Hindlimb muscle (tissue), 1 donor: ENCODE data around the gene RIPPLY3. TPM values are rescaled to one million over a fixed set of nuclear protein-coding genes. Genes with fewer than 3 reads are reported as not detected.

ENCODE experiments used
- DNase-seq: peaks from one replicate; pipeline ENCODE4 v3.0.0-alpha.2; 2013
- polyA plus RNA-seq: library from polyadenylated mRNA; unstranded; fragments of 120-200 nt; gene quantifications from one replicate; pipeline ENCODE4 v1.2.1, GENCODE V29; 2013; ENCODE audit not compliant: insufficient read length

RIPPLY3 gene, protein sequence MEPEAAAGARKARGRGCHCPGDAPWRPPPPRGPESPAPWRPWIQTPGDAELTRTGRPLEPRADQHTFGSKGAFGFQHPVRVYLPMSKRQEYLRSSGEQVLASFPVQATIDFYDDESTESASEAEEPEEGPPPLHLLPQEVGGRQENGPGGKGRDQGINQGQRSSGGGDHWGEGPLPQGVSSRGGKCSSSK
- 0.17 TPM for polyA plus RNA-seq

DNA sequence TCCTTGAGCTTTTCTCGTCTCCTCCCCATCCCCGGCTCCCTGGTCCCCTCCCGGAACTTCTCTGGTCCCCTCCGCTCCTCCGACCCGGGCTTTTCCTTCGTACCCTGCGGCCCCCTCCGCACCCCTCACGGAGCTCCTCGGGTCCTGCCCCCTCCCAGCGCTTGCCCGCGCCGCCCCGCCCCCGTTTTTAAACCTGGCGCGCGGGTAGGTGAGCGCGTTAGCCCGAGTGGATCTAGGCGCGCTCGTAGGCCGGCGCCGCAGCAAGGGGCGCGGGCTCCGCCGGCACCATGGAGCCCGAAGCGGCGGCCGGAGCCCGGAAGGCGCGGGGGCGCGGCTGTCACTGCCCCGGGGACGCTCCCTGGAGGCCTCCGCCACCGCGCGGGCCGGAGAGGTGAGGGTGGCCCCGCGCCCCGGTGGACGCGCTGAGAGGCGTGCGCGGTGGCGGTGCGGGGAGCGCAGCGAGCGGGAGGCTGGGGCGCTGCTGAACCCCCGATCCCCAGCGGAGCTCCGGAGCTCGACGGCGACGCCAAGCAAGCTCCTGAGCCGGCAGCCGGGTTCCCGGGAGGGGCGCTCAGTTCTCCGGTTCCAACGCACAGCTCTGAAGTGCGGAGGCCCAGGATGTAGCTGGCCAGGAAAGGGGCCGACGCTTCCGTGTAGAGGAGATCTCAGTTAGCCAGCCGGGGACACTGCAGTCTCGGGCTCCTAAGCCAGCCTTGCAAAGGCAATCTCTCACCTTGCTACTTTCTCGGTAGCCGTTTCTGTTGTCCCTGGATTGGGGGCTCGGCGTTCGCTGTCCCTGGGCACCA lies at the start of gene RIPPLY3:
Gene RIPPLY3 (plus strand): TSS at position 217 of the 806 bp plus-strand sequence. CDS start 71 bp downstream, at position 288.
- DNase-seq = no peak

DNA sequence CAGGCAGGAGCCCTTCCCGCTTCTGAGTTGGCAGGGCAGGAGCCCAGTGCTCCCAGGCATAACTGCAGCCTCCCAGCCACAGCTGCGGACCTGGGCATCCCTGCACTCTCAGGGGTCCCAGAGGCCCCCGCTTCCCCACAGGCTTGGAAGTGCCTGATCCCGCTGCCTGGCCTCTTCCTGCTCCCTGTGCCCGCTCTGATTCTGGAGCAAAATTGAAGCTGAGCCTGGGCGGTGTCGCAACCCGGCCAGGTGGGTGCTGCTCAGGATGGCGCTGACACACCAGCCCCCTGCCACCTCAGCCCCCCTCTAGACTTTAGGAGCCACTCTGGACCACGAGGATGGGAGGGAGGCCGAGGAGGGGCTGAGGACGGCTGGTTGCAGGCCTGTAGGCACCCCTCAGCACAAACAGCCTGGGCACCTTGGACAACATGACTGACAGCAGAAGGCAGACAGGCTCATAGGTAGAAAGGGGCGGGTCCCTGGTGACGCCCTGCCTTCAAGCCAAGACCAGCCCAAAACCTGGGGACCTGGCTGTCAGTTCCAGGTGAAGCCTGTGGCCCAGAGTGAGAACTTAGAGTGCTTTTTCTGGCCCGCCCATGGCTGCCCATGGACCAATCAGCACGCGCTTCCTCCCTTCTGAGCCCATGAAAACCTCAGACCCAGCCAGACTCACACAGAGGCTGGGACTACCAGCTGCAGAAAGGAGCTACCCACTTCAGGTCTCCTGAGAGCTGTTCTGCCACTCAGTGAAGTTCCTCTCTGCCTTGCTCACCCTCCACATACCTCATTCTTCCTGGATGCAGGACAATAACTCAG lies 47.3 kb upstream of the RIPPLY3 start:
- DNase-seq = no peak

DNA sequence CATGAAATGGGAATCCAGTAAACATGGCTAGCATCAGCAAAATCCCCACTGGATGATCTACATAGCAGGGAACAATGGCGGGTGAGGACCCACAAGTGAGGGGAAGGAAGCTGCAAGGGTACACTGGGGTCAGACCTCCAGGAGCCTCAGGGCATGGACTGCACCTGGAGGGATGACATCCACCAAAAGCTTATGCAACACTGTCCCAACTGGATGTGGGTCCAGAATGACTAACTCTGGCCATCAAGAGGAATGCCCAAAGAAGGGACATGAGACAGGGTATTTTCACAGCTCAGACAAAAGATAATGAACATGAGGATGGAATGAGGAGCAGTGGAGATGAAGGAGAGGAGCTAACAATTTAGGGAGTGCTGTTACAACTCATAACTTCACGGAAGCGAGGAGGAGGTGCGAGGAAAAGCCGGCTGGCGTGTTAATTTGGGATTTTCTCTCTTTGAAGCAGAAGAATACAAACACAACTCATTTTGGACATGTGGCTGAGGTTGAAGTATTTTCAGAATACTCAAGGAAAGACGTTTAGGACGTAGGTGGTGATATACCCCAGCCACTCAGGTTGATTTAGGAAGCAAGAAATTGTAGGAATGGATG lies 45.7 kb upstream of the RIPPLY3 start:
- no peak for DNase-seq

DNA sequence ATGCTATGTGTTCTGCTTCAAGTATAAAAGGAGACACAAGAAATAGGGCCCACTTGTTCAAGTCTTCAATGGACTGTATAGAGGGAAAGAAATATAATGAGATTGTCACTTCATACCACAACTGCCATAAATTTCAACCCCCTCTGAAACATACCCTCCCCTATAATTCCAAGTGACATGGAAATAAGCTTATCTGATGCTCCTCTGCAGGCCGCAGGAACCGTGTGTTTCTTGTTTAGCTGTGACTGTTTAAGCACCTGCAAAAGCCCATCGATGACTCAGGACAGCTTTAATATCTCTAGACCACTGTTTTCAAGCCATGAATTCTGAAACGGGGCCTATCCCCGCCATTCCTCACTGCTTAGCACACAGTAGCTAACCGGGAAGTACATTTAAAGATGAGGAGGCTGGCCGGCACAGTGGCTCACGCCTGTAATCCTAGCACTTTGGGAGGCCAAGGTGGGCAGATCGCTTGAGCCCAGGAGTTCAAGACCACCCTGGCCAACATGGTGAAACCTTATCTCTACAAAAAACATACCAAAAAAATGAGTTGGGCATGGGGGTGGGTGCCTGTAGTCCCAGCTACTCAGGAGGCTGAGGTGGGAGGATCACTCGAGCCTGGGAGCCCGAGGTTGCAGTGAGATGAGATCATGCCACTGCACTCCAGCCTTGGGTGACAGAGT lies 44.3 kb upstream of the RIPPLY3 start:
- DNase-seq = no peak

DNA sequence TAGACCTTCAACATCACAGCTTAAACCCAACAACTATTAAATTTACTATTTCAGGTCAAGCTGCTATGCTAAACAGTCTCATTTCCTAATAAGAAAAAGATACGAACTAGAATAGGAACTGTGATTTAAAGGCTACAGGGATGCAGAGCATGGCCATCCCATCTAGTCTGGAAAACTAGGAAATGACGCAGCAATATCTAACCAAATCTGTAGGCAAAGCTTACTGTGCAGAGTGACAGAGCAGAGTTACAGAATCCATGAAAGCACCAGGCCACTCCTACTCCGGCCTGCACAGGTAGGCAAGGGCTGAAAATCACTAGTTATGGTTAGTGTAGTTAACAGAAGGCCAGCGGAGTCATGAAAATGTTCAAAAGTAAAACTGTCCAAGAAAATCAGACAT lies 42.1 kb upstream of the RIPPLY3 start:
- DNase-seq = no peak

DNA sequence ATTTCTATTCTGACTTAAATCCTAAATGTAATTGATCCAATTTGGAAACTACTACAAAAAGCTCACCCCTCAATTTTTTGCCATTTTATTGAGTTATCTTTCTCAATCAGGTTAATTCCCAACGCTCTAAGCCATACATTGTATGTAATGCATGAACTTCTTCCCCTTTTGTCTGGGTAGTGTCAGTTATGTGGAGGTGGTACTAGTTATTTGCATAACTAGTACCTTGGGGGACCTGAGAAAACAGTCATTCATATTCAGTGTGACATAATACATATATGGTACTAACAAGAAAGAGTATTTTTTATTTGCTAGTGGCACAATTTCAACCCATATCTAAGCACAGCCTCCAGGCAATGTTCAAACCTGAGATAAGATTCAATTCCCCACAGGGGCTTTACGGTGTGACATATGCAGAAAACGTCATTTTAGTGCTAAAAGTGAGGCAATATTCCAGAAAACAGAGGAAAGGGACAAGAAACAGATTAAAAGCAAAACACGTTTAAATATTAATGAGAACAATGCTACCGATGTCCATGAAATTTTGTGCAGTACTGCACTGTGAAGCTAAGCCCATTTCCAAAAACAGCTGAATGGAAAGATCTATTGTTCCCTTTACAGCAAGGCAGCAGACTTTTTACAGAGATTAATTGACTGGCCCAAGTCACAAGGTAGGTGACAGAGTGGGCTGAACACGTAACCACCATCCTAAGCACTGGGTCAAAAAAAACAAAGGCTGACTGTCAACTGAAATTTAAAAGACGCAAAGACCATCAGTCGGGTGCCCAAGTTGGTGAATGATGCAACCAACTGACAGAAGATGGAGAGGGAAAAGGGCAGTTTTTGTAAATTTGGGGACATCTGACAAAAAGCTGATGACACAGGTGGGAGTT lies 41.4 kb upstream of the RIPPLY3 start:
- DNase-seq = no peak

DNA sequence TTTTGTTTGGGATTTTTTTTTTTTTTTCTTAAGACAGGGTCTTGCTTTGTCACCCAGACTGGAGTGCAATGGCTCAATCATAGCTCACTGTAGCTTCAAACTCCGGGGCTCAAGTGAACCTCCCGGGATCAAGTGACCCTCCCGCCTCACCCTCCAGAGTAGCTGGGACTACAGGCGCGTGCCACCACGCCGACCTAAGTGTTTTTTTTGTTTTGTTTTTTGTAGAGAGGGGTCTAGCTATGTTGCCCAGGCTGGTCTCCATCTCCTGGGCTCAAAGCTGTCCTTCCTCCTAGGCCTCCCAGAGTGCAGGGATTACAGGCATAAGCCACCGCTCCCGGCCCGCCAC lies 40.8 kb upstream of the RIPPLY3 start:
- no peak for DNase-seq

DNA sequence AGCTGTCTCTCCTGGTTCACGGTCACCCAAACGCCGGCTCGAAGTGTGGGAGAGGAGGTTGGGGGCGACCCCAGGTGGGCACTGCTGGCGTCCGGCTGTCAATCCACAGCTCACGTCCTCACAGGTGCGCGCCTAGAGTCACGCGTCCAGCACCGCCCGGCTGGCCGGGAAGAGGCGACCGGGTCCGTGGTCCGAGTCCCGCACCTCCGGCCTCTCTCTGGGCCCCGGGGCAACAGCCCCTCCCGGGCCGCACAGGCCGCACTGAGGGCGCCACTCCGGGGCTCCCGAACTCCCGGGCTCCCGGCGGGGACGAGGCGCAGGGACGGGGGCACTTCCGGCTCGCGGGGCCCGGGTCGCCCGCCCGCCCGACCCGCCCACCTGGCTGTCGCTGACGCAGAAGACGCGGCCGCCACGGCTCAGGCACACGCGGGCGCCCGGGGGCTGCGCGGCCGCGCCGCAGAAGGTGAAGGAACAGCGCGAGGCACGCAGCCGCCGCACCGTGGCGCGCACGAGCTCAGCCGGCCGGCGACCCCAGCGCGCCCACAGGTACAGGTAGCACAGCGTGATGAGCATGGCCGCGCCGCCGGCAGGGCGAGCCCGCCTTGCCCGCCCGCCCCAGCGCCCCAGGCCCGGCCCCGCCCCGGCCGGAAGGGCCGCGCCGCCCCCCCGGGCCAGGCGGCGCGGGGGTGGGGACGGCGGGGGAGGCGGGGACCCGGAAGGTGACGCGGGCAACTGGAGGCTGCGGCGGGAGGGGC lies 40.3 kb upstream of the RIPPLY3 start, which contains the start of gene HLCS:
Gene HLCS (minus strand): TSS at position 604 of the 755 bp plus-strand sequence. CDS start 31 bp downstream, at position 573.
- peak; percentile 64 for DNase-seq

DNA sequence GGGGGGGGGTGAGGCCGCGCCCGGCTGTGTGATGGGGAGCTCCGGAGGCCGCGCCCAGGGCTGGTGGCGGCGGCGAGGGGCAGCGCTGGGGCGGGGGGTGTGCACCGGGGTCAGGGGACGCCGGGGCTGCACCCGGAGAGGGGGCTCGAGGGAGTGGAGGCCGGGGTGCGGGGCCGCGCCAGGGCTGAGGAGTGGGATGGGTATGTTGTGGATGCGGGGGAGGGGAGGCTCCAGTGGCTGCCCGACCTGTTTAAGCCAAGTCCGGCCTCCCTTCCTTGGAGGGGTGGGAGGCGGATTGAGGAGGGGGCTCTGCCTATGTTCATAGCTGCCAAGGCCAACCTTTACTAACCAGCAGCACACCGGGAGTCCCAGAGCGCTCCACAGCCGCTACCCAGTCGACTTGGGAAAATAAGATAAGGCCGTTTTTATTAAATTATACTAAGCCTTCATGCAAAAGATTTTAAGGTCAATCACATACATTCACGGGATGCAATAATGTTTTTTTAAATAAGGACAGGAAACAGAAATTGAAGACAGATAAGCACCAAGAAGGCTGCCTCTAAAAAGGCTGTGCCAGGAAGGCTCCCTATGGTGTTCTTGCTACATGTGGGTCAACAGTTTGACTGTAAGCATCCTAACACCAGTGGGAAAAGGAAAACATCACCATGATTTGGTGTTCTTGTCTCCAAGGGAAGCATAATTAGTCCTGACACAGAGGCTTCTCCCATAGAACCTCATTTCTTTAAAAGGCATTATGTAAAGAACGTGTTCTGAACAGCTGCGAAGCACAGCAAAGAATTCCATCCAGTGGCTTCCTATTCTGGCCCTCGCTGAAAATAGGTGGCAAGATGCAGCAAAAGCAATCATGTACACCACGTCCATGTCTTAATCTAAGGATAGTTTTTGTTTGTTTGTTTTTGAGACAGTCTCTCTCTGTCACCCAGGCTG lies 39.4 kb upstream of the RIPPLY3 start:
- peak; percentile 10 for DNase-seq

DNA sequence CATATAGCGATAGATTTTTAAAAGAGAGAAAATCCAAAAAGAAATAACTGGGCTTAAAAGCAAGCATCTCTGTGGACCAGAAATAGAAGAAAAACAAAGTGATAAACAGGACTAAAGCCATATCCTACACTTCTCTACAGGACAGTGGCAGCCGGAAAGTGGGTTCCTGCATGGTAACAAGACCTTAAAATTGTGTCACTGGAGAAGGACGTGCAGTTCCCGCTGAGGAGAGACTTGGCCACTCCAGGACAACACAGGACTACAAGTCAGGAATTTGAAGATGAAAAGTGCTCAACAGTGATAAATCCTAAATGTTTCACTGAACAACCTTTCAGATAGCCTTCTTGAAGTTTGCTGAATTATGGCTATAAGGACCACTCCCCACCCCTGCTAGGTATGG lies 38.1 kb upstream of the RIPPLY3 start:
- DNase-seq = no peak

DNA sequence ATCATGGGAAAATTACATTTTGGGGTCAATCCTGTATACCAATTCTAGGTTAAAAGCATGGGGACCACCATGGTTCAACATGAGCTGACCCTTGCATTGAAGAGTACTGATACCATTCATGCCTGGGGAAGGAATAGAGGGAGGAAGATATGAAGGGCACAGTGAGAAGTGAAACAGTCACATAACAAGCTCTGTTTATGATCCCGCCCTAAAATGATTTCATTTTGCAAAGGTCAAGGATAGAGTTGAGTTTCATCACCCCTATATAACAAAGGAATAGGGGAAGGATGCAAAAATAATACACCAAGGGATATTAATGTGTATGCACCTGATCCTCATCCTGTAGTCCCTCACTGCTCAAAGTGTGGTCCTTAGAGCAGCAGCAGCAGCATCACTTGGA lies 37.5 kb upstream of the RIPPLY3 start:
- no peak for DNase-seq

DNA sequence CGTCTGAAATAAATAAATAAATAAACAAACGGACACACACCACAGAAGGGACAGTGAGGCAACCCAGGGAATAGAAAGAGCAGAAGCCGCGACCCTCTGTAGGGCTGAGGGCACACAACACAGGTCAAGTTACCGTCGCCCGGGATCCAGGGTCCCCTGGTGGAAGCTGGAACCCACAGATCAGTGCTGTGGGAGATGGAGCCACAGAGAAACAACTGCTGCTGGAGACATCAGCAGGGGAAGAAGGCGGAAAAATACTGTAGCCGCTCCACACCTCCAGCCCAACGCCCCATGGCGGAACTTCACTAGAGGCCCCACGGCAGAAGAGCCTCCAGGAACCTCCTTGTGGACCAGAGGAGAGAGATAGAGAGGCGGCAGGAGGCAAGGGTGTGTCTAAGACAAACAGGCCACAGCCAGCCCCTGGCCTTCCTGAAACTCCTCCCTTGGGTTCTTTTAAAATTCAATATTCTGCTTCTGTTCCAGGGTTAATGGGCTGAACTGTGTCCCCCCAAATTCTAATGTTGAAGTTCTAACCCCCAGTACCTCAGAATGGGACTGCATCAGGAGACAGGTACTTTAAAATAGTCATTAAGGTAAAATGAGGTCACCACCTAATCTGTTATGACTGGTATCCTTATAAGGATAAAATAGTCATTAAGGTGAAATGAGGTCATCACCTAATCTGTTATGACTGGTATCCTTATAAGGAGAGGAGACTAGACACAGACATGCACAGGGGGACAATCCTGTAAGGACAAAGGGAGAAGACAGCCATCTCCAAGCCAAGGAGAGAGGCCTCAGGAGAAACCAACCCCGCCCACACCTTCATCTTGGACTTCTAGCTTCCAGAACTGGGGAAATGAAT lies 32.3 kb upstream of the RIPPLY3 start:
- DNase-seq = no peak

DNA sequence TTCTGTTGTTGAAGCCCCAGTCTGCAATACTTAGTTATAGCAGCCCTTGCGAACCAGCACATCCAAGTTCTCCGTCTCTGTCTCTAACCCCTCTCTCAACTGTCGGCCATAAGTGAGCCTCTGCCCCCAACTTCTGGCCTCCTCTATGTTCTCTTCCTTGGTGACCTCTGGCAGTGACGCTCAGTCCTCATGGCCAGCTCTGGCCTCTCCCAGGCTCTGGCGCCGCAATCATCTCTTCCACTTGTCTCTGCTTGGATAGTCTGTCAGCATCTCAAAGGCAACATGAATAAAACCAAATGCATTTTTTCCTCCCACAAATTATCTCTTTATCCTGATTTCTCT lies 31.7 kb upstream of the RIPPLY3 start:
- no peak for DNase-seq

DNA sequence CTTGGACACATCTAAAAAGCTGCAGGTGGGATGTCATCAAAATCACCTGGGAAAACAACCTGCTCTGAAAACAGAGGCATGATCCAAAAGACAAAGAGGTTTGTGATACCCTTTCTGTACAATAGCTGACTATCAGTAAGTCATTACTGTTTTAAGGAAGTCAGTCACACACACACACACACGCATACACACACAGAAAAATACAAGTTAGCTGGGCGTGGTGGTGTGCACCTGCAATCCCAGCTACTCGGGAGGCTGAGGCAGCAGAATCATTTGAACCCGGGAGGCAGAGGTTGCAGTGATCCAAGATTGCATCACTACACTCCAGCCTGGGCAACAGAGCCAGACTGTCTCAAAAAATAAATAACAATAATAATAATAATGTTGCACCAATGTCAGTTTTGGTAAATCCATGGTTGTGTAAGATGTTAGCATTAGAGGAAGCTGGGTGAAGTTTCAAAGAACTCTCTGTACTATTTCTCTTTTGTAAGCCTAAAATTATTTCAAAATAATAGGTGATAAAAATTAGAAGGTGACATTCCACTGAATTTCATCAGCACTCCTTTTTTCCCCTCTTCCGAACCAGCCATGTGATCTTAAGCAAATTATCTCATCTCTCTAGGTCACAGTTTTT lies 30.2 kb upstream of the RIPPLY3 start:
- no peak for DNase-seq

DNA sequence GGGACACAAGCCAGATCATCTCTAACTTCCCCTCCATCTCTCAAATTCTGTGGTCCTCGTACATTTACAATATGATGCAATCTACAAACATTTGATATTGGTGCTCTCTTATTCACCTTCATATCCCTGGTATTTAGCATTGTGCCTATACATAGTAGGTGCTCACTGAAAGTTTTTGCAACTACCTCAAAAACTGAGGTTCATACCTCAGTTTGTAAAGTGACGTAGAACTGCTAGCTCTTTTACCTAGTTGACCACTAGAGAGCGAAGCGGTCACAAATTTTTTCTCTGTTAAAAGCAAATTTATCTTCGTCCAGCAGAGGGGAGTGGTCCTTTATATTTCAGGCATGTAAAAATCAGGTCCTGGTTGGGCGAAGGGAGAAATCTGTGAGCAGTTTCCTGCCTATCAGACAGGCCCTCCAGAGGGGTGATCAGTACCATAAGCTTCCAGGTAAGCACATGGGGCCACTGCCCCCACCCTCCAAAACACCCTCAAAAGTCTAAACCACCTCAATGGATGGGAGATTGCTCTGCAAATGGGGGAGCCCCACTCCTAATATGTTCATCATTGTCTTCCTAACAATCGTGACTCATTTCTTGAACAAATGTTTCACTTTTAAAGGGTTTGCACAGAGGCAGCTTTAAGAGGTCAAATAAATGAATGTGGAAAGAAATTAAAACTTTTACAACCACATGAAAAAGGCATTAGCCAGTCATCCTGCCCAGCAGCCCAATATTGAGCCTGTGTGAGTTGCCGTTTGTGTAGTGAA lies 29.4 kb upstream of the RIPPLY3 start:
- peak; percentile 79 for DNase-seq

DNA sequence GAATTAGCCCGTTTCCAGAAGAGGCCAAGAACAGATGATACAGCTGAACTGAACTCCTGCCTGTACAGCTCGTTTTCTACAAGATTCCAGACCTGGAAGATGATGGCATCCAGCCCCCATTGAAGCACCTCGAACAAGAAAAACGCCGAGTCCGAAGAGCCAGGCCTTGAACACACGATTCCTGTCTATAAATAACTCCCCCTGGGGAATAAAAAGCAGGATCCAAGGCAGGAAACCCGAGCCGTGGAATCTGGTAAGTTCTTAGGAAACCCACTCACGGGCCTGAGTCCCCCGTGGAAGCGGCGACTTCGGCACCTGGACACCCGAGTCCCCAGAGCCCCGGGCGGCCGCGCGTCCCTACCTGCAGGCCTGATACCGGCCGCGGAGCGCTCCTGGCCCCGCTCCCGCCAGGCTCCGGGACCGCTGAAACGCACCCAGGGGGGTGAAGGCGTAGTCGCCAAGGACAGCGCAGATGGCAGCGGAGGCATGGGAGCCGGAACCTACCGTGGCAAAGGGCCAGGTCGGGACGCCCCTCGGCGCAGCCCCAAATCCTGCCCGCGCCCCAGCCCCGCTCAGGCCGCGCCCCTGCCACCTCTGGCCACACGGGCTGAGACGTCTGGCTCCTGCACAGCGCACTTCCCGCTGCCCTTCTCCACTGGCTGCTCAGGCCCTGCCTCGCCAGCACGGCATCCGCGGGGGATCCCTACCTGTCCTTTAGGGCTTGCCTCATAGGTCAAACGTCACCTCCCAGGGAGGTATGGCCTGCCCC lies 26.0 kb upstream of the RIPPLY3 start:
- DNase-seq = no peak
